ENCODE results near the gene CPXM1. TPM values are rescaled to one million over a fixed set of nuclear protein-coding genes. Genes with fewer than 3 reads are reported as not detected.

Gene CPXM1
- polyA plus RNA-seq, 1 experiment, result 9.0 TPM

- no peak for DNase-seq (ENCODE audit: low read depth, low spot score)
- H3K27ac ChIP-seq (ENCODE audit: low read depth, low read length), result no peak overlapping the region
- H3K9me3 ChIP-seq (ENCODE audit: control insufficient read depth, insufficient read depth, low read length), result peaks cover 4% of the 10 kb centered on the region
- TF ChIP-seq, protein P1, sequence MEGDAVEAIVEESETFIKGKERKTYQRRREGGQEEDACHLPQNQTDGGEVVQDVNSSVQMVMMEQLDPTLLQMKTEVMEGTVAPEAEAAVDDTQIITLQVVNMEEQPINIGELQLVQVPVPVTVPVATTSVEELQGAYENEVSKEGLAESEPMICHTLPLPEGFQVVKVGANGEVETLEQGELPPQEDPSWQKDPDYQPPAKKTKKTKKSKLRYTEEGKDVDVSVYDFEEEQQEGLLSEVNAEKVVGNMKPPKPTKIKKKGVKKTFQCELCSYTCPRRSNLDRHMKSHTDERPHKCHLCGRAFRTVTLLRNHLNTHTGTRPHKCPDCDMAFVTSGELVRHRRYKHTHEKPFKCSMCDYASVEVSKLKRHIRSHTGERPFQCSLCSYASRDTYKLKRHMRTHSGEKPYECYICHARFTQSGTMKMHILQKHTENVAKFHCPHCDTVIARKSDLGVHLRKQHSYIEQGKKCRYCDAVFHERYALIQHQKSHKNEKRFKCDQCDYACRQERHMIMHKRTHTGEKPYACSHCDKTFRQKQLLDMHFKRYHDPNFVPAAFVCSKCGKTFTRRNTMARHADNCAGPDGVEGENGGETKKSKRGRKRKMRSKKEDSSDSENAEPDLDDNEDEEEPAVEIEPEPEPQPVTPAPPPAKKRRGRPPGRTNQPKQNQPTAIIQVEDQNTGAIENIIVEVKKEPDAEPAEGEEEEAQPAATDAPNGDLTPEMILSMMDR (IDR thresholded peaks at IDR 0.05; ENCODE audit: low read depth, low read length), result no peak
- POLR2A ChIA-PET, result no interaction called here
- CTCF ChIA-PET, result no interaction called here
- H3K27me3 ChIP-seq (ENCODE audit: control insufficient read depth, insufficient read depth, low read length), result peaks cover 43% of the 10 kb centered on the region
- no peak overlapping the region for H3K4me3 ChIP-seq (ENCODE audit: low read depth, low read length)
These were observed 6.6 kb upstream of the CPXM1 start for GRCh38 chr20:2807019-2807418.

- TF ChIP-seq, protein P1 (IDR thresholded peaks at IDR 0.05; ENCODE audit: low read depth, low read length), result no peak
- no peak for DNase-seq (ENCODE audit: low read depth, low spot score)
- H3K27me3 ChIP-seq (ENCODE audit: control insufficient read depth, insufficient read depth, low read length), result peaks cover 50% of the 10 kb centered on the region
These were observed 5.9 kb upstream of the CPXM1 start for GRCh38 chr20:2806351-2806701.

DNA sequence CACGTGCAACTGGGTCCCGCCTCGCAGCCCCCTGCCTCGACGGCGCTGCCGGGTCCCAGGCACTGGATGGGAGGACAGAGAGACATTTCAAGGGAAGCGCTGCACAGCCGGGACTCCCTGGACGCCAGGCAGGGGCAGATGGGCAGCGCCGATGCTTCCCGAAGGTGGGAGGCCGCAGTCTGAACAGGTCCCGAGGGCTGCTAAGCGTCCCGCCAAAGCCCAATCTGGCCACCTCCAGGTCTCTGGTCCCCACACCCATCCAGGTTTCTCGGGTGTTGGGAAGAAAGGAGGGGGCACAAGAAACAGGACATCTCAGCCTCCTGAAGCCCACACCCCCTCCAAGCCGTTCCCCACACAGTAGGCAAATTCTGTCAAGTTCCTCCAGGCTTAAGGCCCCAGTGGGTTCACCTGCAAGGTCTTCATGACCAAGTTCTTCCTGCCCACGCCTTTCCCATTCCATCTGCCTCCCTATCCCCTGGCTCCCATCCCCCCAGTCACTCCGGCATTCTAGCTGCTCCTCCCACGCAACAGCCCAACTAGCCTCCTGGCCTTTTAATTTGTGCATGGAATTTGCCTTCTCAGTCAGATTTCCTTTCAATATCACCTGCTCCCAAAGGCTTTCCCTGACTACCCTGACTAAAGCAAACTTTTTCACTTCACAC lies 5.4 kb upstream of the CPXM1 start:
- peaks cover 55% of the 10 kb centered on the region for H3K27me3 ChIP-seq (ENCODE audit: control insufficient read depth, insufficient read depth, low read length)
- H3K4me3 ChIP-seq (ENCODE audit: low read depth, low read length), result no peak overlapping the region
- no peak for DNase-seq (ENCODE audit: low read depth, low spot score)
- ChIA-PET POLR2A (no interaction called here), CTCF (no interaction called here)
- H3K9me3 ChIP-seq (ENCODE audit: control insufficient read depth, insufficient read depth, low read length), result peaks cover 9% of the 10 kb centered on the region
- no peak overlapping the region for H3K27ac ChIP-seq (ENCODE audit: low read depth, low read length)
- TF ChIP-seq, protein P1 (IDR thresholded peaks at IDR 0.05; ENCODE audit: low read depth, low read length), result no peak

More at GRCh38 chr20:2806351-2806701, 5.9 kb upstream of the CPXM1 start:
- Histone ChIP-seq H3K4me3 (ENCODE audit: low read depth, low read length) (no peak overlapping the region), H3K9me3 (ENCODE audit: control insufficient read depth, insufficient read depth, low read length) (peaks cover 6% of the 10 kb centered on the region), H3K27ac (ENCODE audit: low read depth, low read length) (no peak overlapping the region)
- ChIA-PET POLR2A (no interaction called here), CTCF (no interaction called here)

GRCh38 chr20:2804852-2805688 lies 4.6 kb upstream of the CPXM1 start:
- DNase-seq (ENCODE audit: low read depth, low spot score), result no peak
- CTCF ChIA-PET, result no interaction called here
- Histone ChIP-seq H3K27me3 (ENCODE audit: control insufficient read depth, insufficient read depth, low read length) (peaks cover 59% of the 10 kb centered on the region), H3K4me3 (ENCODE audit: low read depth, low read length) (no peak overlapping the region), H3K9me3 (ENCODE audit: control insufficient read depth, insufficient read depth, low read length) (peaks cover 9% of the 10 kb centered on the region), H3K27ac (ENCODE audit: low read depth, low read length) (no peak overlapping the region)
- TF ChIP-seq, protein P1 (IDR thresholded peaks at IDR 0.05; ENCODE audit: low read depth, low read length), result no peak
- POLR2A ChIA-PET, result no interaction called here
